ENCODE measurements around the gene ITPR1. TPM values are rescaled to one million over a fixed set of nuclear protein-coding genes. Genes with fewer than 3 reads are reported as not detected.

ITPR1 gene
- total RNA-seq, 1 experiment from 2014 or later: 7.5 TPM

GRCh38 chr3:4795905-4796304 lies 302.8 kb downstream of the ITPR1 start:
- peak; percentile 25 for DNase-seq (ENCODE audit: unreplicated experiment)
- Mint-ChIP-seq H3K4me1 (ENCODE audit: insufficient read depth, unreplicated experiment) (peaks cover 4% of the 10 kb centered on the region), H3K36me3 (ENCODE audit: insufficient read depth, unreplicated experiment) (peaks cover 4% of the 10 kb centered on the region), H3K27me3 (ENCODE audit: insufficient read depth, unreplicated experiment) (no peaks in the 10 kb centered on the region), H3K9me3 (ENCODE audit: unreplicated experiment) (no peaks in the 10 kb centered on the region), H3K27ac (ENCODE audit: low read depth, unreplicated experiment) (no peak overlapping the region), H3K4me3 (ENCODE audit: unreplicated experiment) (no peak overlapping the region)
- intact Hi-C loops (cut with micrococcal nuclease): no loop called here
- no peak for TF ChIP-seq CTCF (IDR thresholded peaks at IDR 0.05; ENCODE audit: unreplicated experiment)
- ChIA-PET POLR2A (interaction anchor here (1.0 kb wide), 1 partner anchor 11 kb away, joined by 3 read pairs; no protein-coding TSS in a partner anchor), CTCF (interaction anchor here (0.6 to 1.1 kb wide), 3 partner anchors 32 to 75 kb away, joined by 3 to 7 read pairs (median 4); no protein-coding TSS in a partner anchor)
- no TSS peak for BruUV-seq (replicated peaks)

- CTCF ChIA-PET: interaction anchor here (0.7 to 1.0 kb wide), 2 partner anchors 9 to 229 kb away, joined by 3 read pairs; no protein-coding TSS in a partner anchor
Observed at GRCh38 chr3:4797201-4797705, 304.1 kb downstream of the ITPR1 start.

GRCh38 chr3:4799266-4800256 lies 306.4 kb downstream of the ITPR1 start:
- Mint-ChIP-seq H3K4me3 (ENCODE audit: unreplicated experiment) (no peak overlapping the region), H3K4me1 (ENCODE audit: insufficient read depth, unreplicated experiment) (peaks cover 4% of the 10 kb centered on the region), H3K9me3 (ENCODE audit: unreplicated experiment) (no peaks in the 10 kb centered on the region), H3K36me3 (ENCODE audit: insufficient read depth, unreplicated experiment) (peaks cover 4% of the 10 kb centered on the region), H3K27me3 (ENCODE audit: insufficient read depth, unreplicated experiment) (no peaks in the 10 kb centered on the region), H3K27ac (ENCODE audit: low read depth, unreplicated experiment) (no peak overlapping the region)
- ChIA-PET POLR2A (interaction anchor here (0.6 kb wide), 1 partner anchor 46 kb away, joined by 3 read pairs; no protein-coding TSS in a partner anchor), CTCF (interaction anchor here (0.6 kb wide), 1 partner anchor 148 kb away, joined by 3 read pairs; no protein-coding TSS in a partner anchor)
- intact Hi-C loops (cut with micrococcal nuclease): no loop called here
- no peak for TF ChIP-seq CTCF (IDR thresholded peaks at IDR 0.05; ENCODE audit: unreplicated experiment)
- no peak for DNase-seq (ENCODE audit: unreplicated experiment)
- no TSS peak for BruUV-seq (replicated peaks)

More at GRCh38 chr3:4797201-4797705, 304.1 kb downstream of the ITPR1 start:
- POLR2A ChIA-PET: no interaction called here
- TF ChIP-seq CTCF (IDR thresholded peaks at IDR 0.05; ENCODE audit: unreplicated experiment): no peak
- Mint-ChIP-seq H3K36me3 (ENCODE audit: insufficient read depth, unreplicated experiment) (peaks cover 4% of the 10 kb centered on the region), H3K27ac (ENCODE audit: low read depth, unreplicated experiment) (no peak overlapping the region), H3K4me3 (ENCODE audit: unreplicated experiment) (no peak overlapping the region), H3K27me3 (ENCODE audit: insufficient read depth, unreplicated experiment) (no peaks in the 10 kb centered on the region), H3K9me3 (ENCODE audit: unreplicated experiment) (no peaks in the 10 kb centered on the region), H3K4me1 (ENCODE audit: insufficient read depth, unreplicated experiment) (peaks cover 4% of the 10 kb centered on the region)
- intact Hi-C loops (cut with micrococcal nuclease): no loop called here
- DNase-seq (ENCODE audit: unreplicated experiment): no peak
- no TSS peak for BruUV-seq (replicated peaks)

- BruUV-seq (replicated peaks): no TSS peak
- H3K27me3 Mint-ChIP-seq (ENCODE audit: insufficient read depth, unreplicated experiment): no peaks in the 10 kb centered on the region
- H3K4me1 Mint-ChIP-seq (ENCODE audit: insufficient read depth, unreplicated experiment): peaks cover 4% of the 10 kb centered on the region
- no peak overlapping the region for H3K27ac Mint-ChIP-seq (ENCODE audit: low read depth, unreplicated experiment)
- H3K36me3 Mint-ChIP-seq (ENCODE audit: insufficient read depth, unreplicated experiment): peaks cover 4% of the 10 kb centered on the region
- intact Hi-C loops (cut with micrococcal nuclease): no loop called here
- TF ChIP-seq CTCF (IDR thresholded peaks at IDR 0.05; ENCODE audit: unreplicated experiment): no peak
- no peaks in the 10 kb centered on the region for H3K9me3 Mint-ChIP-seq (ENCODE audit: unreplicated experiment)
- POLR2A ChIA-PET: interaction anchor here (0.6 kb wide), 1 partner anchor 47 kb away, joined by 3 read pairs; no protein-coding TSS in a partner anchor
- CTCF ChIA-PET: no interaction called here
- no peak for DNase-seq (ENCODE audit: unreplicated experiment)
- no peak overlapping the region for H3K4me3 Mint-ChIP-seq (ENCODE audit: unreplicated experiment)
Observed at GRCh38 chr3:4800595-4800994, 307.4 kb downstream of the ITPR1 start.
